Measurements from ENCODE around the gene ZNF423.

DNA sequence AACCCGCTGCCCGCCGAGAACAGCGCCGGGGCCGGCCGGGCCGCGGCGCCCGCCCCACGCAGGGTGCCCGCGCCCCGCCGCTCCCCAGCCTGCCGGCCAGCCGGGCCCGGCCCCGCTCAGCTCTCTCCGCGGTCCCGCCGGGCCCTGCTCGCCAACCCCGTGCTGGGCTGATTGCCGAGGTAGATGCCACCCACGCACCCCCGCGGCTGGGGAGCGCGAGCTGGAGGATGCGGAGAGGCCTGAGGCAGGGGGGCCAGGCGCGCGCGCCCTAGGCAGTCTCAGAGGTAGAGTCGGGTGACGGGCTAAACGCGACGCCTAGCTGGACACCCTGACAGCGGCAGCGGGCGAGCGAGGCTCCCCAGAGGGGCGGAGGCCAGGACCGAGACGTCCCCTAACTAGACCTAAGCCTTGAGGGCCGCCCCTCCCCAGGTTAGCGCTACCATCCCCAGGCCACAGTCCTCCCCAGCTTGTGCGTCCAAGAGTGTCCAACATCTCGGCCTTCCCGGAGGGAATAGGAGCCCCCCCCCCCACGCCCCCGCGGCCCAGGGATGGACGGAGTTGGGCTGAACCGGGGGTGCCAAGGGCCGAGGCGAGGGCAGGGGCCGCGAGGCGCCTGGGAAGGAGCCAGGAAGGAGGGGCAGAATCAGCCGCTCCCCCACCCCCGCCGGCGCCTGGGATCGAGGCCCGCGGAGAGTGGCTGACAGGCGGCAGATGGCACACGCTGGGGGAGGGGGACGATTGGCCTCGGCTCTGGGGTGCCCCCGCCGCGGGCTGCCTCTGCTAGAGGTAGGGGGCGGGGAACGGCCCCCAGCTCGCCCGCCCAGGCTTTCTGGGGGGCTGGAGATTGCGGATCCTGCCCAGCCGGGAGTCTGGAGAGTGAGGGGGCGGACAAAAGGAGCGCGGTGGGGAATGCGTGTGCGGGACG, 2.5 kb upstream of the ZNF423 start:
- TF ChIP-seq CTCF (conservative IDR thresholded peaks at IDR 0.05 in 1 of 2, IDR thresholded peaks at IDR 0.05 in 1 of 2; ENCODE audit: extremely low read depth in 1 of 2, insufficient read depth in 1 of 2, low read depth in 1 of 2, low read length in 2 of 2) = no peak
- no peak for TF ChIP-seq EZH2 (IDR thresholded peaks at IDR 0.05; ENCODE audit: borderline replicate concordance, low read length)
